ENCODE measurements around the gene COPS6.

COPS6 gene

GRCh38 chr7:100106633-100107032, 17.9 kb downstream of the COPS6 start:
- DNase-seq, result no peak
- H3K27ac Mint-ChIP-seq, result peak overlapping the region; percentile 66
- peaks cover 80% of the 10 kb centered on the region for H3K36me3 Mint-ChIP-seq (ENCODE audit: low read depth)
- no peak overlapping the region for H3K4me3 Mint-ChIP-seq
- no peaks in the 10 kb centered on the region for H3K27me3 Mint-ChIP-seq
- no peaks in the 10 kb centered on the region for H3K9me3 Mint-ChIP-seq
- peaks cover 13% of the 10 kb centered on the region for H3K4me1 Mint-ChIP-seq (ENCODE audit: low read depth)

- Mint-ChIP-seq H3K27ac (peak overlapping the region; percentile 66), H3K27me3 (no peaks in the 10 kb centered on the region), H3K4me3 (no peak overlapping the region), H3K36me3 (ENCODE audit: low read depth) (peaks cover 85% of the 10 kb centered on the region), H3K9me3 (no peaks in the 10 kb centered on the region), H3K4me1 (ENCODE audit: low read depth) (peaks cover 13% of the 10 kb centered on the region)
- no peak for DNase-seq
Observed at GRCh38 chr7:100107125-100107737, 18.5 kb downstream of the COPS6 start.

GRCh38 chr7:100107890-100108289, 19.1 kb downstream of the COPS6 start:
- peaks cover 92% of the 10 kb centered on the region for H3K36me3 Mint-ChIP-seq (ENCODE audit: low read depth)
- peaks cover 7% of the 10 kb centered on the region for H3K4me1 Mint-ChIP-seq (ENCODE audit: low read depth)
- H3K27me3 Mint-ChIP-seq, result no peaks in the 10 kb centered on the region
- no peak for DNase-seq
- H3K4me3 Mint-ChIP-seq, result no peak overlapping the region
- no peaks in the 10 kb centered on the region for H3K9me3 Mint-ChIP-seq
- no peak overlapping the region for H3K27ac Mint-ChIP-seq

GRCh38 chr7:100109521-100110163, 20.9 kb downstream of the COPS6 start:
- no peak overlapping the region for H3K4me3 Mint-ChIP-seq
- no peaks in the 10 kb centered on the region for H3K4me1 Mint-ChIP-seq (ENCODE audit: low read depth)
- peaks cover 95% of the 10 kb centered on the region for H3K36me3 Mint-ChIP-seq (ENCODE audit: low read depth)
- H3K9me3 Mint-ChIP-seq, result no peaks in the 10 kb centered on the region
- no peak for DNase-seq
- no peak overlapping the region for H3K27ac Mint-ChIP-seq
- no peaks in the 10 kb centered on the region for H3K27me3 Mint-ChIP-seq

GRCh38 chr7:100111156-100111555, 22.4 kb downstream of the COPS6 start:
- Mint-ChIP-seq H3K36me3 (ENCODE audit: low read depth) (peaks cover 92% of the 10 kb centered on the region), H3K4me1 (ENCODE audit: low read depth) (peaks cover 4% of the 10 kb centered on the region), H3K4me3 (no peak overlapping the region), H3K27me3 (no peaks in the 10 kb centered on the region), H3K27ac (no peak overlapping the region), H3K9me3 (no peaks in the 10 kb centered on the region)
- no peak for DNase-seq

- Mint-ChIP-seq H3K27ac (no peak overlapping the region), H3K36me3 (ENCODE audit: low read depth) (peaks cover 92% of the 10 kb centered on the region), H3K9me3 (no peaks in the 10 kb centered on the region), H3K4me3 (no peak overlapping the region), H3K4me1 (ENCODE audit: low read depth) (peaks cover 4% of the 10 kb centered on the region), H3K27me3 (no peaks in the 10 kb centered on the region)
- no peak for DNase-seq
Observed at GRCh38 chr7:100111914-100112313, 23.1 kb downstream of the COPS6 start.

GRCh38 chr7:100115026-100115425, 26.3 kb downstream of the COPS6 start:
- H3K9me3 Mint-ChIP-seq, result no peaks in the 10 kb centered on the region
- no peaks in the 10 kb centered on the region for H3K27me3 Mint-ChIP-seq
- peaks cover 16% of the 10 kb centered on the region for H3K4me1 Mint-ChIP-seq (ENCODE audit: low read depth)
- no peak for DNase-seq
- no peak overlapping the region for H3K27ac Mint-ChIP-seq
- H3K36me3 Mint-ChIP-seq (ENCODE audit: low read depth), result peaks cover 76% of the 10 kb centered on the region
- no peak overlapping the region for H3K4me3 Mint-ChIP-seq

GRCh38 chr7:100118388-100119071, 29.8 kb downstream of the COPS6 start:
- H3K9me3 Mint-ChIP-seq, result no peaks in the 10 kb centered on the region
- no peak for DNase-seq
- H3K4me3 Mint-ChIP-seq, result peak overlapping the region; percentile 98
- H3K36me3 Mint-ChIP-seq (ENCODE audit: low read depth), result peaks cover 53% of the 10 kb centered on the region
- peaks cover 28% of the 10 kb centered on the region for H3K4me1 Mint-ChIP-seq (ENCODE audit: low read depth)
- no peaks in the 10 kb centered on the region for H3K27me3 Mint-ChIP-seq
- H3K27ac Mint-ChIP-seq, result peak overlapping the region; percentile 99

GRCh38 chr7:100119072-100119969, 30.6 kb downstream of the COPS6 start, which contains the start of the genes CNPY4 and TAF6:
Gene CNPY4, plus strand, starts transcription at chr7:100119634. Its CDS starts 111 bp downstream, at chr7:100119745.
Gene TAF6, minus strand, starts transcription at chr7:100119358. Its CDS starts 5,149 bp downstream, at chr7:100114209.
- DNase-seq, result peak; percentile 95
- H3K4me1 Mint-ChIP-seq (ENCODE audit: low read depth), result peaks cover 31% of the 10 kb centered on the region
- peak within 1 kb of the TSS; percentile 99 for H3K27ac Mint-ChIP-seq
- H3K36me3 Mint-ChIP-seq (ENCODE audit: low read depth), result peaks cover 49% of the 10 kb centered on the region
- H3K4me3 Mint-ChIP-seq, result peak within 1 kb of the TSS; percentile 98
- no peaks in the 10 kb centered on the region for H3K27me3 Mint-ChIP-seq
- no peaks in the 10 kb centered on the region for H3K9me3 Mint-ChIP-seq

- DNase-seq, result no peak
- Mint-ChIP-seq H3K27ac (peak overlapping the region; percentile 99), H3K36me3 (ENCODE audit: low read depth) (peaks cover 53% of the 10 kb centered on the region), H3K9me3 (no peaks in the 10 kb centered on the region), H3K4me3 (peak overlapping the region; percentile 98), H3K27me3 (no peaks in the 10 kb centered on the region), H3K4me1 (ENCODE audit: low read depth) (peaks cover 39% of the 10 kb centered on the region)
Observed at GRCh38 chr7:100119970-100120732, 31.4 kb downstream of the COPS6 start.

GRCh38 chr7:100120733-100121036, 31.9 kb downstream of the COPS6 start:
- Mint-ChIP-seq H3K9me3 (no peaks in the 10 kb centered on the region), H3K4me3 (peak overlapping the region; percentile 98), H3K27me3 (no peaks in the 10 kb centered on the region), H3K36me3 (ENCODE audit: low read depth) (peaks cover 54% of the 10 kb centered on the region), H3K4me1 (ENCODE audit: low read depth) (peaks cover 45% of the 10 kb centered on the region), H3K27ac (peak overlapping the region; percentile 99)
- no peak for DNase-seq

- Mint-ChIP-seq H3K4me1 (ENCODE audit: low read depth) (peaks cover 43% of the 10 kb centered on the region), H3K9me3 (no peaks in the 10 kb centered on the region), H3K4me3 (no peak overlapping the region), H3K27me3 (no peaks in the 10 kb centered on the region), H3K27ac (peak overlapping the region; percentile 46), H3K36me3 (ENCODE audit: low read depth) (peaks cover 53% of the 10 kb centered on the region)
- no peak for DNase-seq
Observed at GRCh38 chr7:100122067-100122466, 33.3 kb downstream of the COPS6 start.

GRCh38 chr7:100122568-100122967, 33.8 kb downstream of the COPS6 start:
- Mint-ChIP-seq H3K9me3 (no peaks in the 10 kb centered on the region), H3K4me3 (no peak overlapping the region), H3K27me3 (no peaks in the 10 kb centered on the region), H3K36me3 (ENCODE audit: low read depth) (peaks cover 54% of the 10 kb centered on the region), H3K27ac (peak overlapping the region; percentile 46), H3K4me1 (ENCODE audit: low read depth) (peaks cover 43% of the 10 kb centered on the region)
- DNase-seq, result no peak

All from activated T-cell treated with anti-CD3 and anti-CD28 coated beads, Interleukin-2, amount 50 U/mL, for 24 hours (primary cell).